ENCODE results near the gene YOD1.

The YOD1 gene

DNA sequence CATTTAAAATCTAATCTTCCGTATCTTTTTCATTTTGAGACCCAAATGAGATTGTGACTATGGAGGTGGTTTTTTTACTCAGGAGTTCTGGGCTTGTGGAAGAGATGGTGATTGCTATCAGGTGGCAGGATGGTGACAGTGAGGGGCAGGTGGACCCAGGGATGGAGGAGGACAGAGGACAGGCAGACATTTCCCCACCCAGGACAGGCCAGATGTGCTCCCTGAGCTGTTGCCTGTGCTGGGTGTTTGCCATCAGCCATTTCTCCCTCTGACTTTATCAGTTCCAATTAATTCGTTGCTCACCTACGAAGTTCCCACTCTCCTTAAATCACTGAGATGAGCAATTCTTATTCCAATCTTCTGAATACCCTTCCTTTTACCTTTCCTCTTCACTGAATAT, 44.9 kb downstream of the YOD1 start:
- Histone ChIP-seq H3K4me1 (ENCODE audit: control insufficient read depth, insufficient read depth, low read length) (peaks cover 3% of the 10 kb centered on the region), H3K27ac (ENCODE audit: low read length) (no peak overlapping the region), H3K36me3 (ENCODE audit: control insufficient read depth in 2 of 2, insufficient read depth in 2 of 2, low read length in 2 of 2) (no peaks in the 10 kb centered on the region), H3K9me3 (ENCODE audit: control insufficient read depth in 2 of 2, low read length in 2 of 2) (no peaks in the 10 kb centered on the region), H3K27me3 (ENCODE audit: control insufficient read depth in 1 of 2, insufficient read depth in 2 of 2, low read length in 2 of 2) (no peaks in the 10 kb centered on the region), H3K4me3 (ENCODE audit: low read length in 2 of 2) (no peak overlapping the region), H3K9ac (ENCODE audit: low read length in 2 of 2) (no peak overlapping the region)

GRCh38 chr1:207004931-207005830, 45.8 kb downstream of the YOD1 start:
- H3K9me3 ChIP-seq (ENCODE audit: control insufficient read depth in 2 of 2, low read length in 2 of 2), result no peaks in the 10 kb centered on the region
- H3K27me3 ChIP-seq (ENCODE audit: control insufficient read depth in 1 of 2, insufficient read depth in 2 of 2, low read length in 2 of 2), result no peaks in the 10 kb centered on the region
- H3K4me1 ChIP-seq (ENCODE audit: control insufficient read depth, insufficient read depth, low read length), result peaks cover 3% of the 10 kb centered on the region
- H3K4me3 ChIP-seq (ENCODE audit: low read length in 2 of 2), result no peak overlapping the region
- no peaks in the 10 kb centered on the region for H3K36me3 ChIP-seq (ENCODE audit: control insufficient read depth in 2 of 2, insufficient read depth in 2 of 2, low read length in 2 of 2)
- H3K9ac ChIP-seq (ENCODE audit: low read length in 2 of 2), result no peak overlapping the region
- no peak overlapping the region for H3K27ac ChIP-seq (ENCODE audit: low read length)

- H3K4me1 ChIP-seq (ENCODE audit: control insufficient read depth, insufficient read depth, low read length), result peaks cover 3% of the 10 kb centered on the region
- H3K9ac ChIP-seq (ENCODE audit: low read length in 2 of 2), result no peak overlapping the region
- no peak overlapping the region for H3K27ac ChIP-seq (ENCODE audit: low read length)
- no peaks in the 10 kb centered on the region for H3K36me3 ChIP-seq (ENCODE audit: control insufficient read depth in 2 of 2, insufficient read depth in 2 of 2, low read length in 2 of 2)
- H3K27me3 ChIP-seq (ENCODE audit: control insufficient read depth in 1 of 2, insufficient read depth in 2 of 2, low read length in 2 of 2), result no peaks in the 10 kb centered on the region
- no peak overlapping the region for H3K4me3 ChIP-seq (ENCODE audit: low read length in 2 of 2)
- H3K9me3 ChIP-seq (ENCODE audit: control insufficient read depth in 2 of 2, low read length in 2 of 2), result no peaks in the 10 kb centered on the region
Measured at GRCh38 chr1:207003210-207003609, 47.8 kb downstream of the YOD1 start.

DNA sequence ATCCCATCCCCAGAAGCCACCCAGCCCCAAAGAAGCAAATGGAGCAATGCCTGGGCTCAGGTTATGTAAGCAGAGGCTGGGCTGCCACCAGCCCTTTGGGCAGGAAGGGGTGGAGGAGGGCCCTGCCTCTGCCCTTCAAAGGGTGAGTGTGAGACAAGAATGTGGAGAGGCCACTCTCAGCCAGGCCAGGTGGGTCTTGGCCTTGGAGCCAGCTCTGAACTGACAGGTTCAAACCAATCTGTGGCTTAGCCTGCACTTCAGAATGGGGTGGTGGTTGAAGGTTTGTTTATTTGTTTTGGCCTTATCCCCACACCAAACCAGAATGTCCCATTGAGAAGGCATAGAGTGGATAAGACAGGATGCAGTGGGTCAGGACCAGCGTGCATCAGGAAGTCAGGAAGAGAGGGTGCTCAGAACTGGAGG, 48.3 kb downstream of the YOD1 start:
- H3K36me3 ChIP-seq (ENCODE audit: control insufficient read depth in 2 of 2, insufficient read depth in 2 of 2, low read length in 2 of 2), result no peaks in the 10 kb centered on the region
- H3K9ac ChIP-seq (ENCODE audit: low read length in 2 of 2), result no peak overlapping the region
- no peak overlapping the region for H3K27ac ChIP-seq (ENCODE audit: low read length)
- no peaks in the 10 kb centered on the region for H3K9me3 ChIP-seq (ENCODE audit: control insufficient read depth in 2 of 2, low read length in 2 of 2)
- H3K4me3 ChIP-seq (ENCODE audit: low read length in 2 of 2), result no peak overlapping the region
- H3K27me3 ChIP-seq (ENCODE audit: control insufficient read depth in 1 of 2, insufficient read depth in 2 of 2, low read length in 2 of 2), result no peaks in the 10 kb centered on the region
- H3K4me1 ChIP-seq (ENCODE audit: control insufficient read depth, insufficient read depth, low read length), result peaks cover 3% of the 10 kb centered on the region

DNA sequence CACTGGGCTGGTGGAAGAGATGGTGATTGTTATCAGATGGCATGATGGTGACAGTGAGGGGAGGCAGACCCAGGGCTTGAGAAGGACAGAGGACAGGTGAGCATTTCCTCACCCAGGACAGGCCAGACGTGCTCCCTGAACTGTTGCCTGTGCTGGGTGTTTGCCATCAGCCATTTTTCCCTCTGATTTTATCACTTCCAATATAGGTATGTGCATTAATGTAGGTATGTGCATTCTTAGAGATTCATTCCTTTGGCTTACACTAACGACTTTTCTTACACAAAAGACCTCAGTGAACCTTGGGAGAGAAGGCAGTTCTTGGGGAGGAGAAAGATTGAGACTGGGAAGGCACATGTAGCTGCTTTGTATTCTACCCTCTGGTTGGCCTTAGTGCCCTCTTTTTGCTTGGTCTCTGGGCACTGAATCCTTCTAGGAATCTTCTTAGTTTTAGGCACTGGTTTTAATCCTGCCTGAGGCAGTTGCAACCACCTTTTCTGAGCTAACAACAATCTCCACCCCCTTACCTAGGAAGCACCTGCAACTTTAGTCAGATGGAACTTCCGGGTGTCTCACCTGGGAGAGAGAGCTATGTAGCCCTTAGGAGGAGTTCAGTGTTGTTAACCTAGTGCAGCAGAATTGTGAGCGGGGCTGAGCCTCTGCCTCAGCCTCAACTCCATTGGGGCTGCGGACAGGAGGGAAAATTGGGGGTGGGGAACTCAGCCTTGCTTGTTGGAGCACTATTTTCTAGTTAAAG, 49.3 kb downstream of the YOD1 start:
- no peak overlapping the region for H3K9ac ChIP-seq (ENCODE audit: low read length in 2 of 2)
- no peak overlapping the region for H3K27ac ChIP-seq (ENCODE audit: low read length)
- H3K9me3 ChIP-seq (ENCODE audit: control insufficient read depth in 2 of 2, low read length in 2 of 2), result no peaks in the 10 kb centered on the region
- H3K36me3 ChIP-seq (ENCODE audit: control insufficient read depth in 2 of 2, insufficient read depth in 2 of 2, low read length in 2 of 2), result no peaks in the 10 kb centered on the region
- no peaks in the 10 kb centered on the region for H3K27me3 ChIP-seq (ENCODE audit: control insufficient read depth in 1 of 2, insufficient read depth in 2 of 2, low read length in 2 of 2)
- H3K4me3 ChIP-seq (ENCODE audit: low read length in 2 of 2), result no peak overlapping the region
- H3K4me1 ChIP-seq (ENCODE audit: control insufficient read depth, insufficient read depth, low read length), result no peaks in the 10 kb centered on the region

DNA sequence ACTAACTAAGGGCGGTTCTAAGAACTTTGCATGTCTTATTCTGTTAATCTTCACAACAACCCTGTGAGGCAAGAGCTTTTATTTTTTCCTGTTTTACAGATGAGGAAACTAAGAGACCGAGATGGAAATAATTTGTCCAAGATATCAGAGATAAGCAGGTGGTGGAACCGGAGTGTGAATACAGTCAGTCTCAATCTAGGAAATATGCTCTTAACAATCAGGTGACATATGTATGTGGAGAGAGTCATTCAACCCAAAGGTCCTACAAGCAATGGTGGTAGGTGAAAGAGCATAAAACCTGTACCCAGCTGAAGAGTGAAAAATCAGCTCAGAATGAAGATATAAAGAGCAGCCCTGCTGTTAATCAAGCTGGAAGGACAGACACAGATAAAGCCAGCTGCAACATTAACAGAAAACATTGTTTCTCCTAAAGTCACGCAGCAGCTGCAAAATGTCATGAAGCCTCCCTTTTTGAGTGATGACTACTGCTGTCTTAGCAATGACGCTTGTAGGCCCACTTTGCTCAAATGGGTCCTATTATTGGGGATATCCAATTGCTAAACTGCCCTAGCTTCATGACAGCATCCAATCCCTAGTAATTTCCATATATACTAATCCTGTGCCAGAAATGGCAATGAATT, 50.2 kb downstream of the YOD1 start:
- H3K4me3 ChIP-seq (ENCODE audit: low read length in 2 of 2), result no peak overlapping the region
- no peak overlapping the region for H3K27ac ChIP-seq (ENCODE audit: low read length)
- H3K9me3 ChIP-seq (ENCODE audit: control insufficient read depth in 2 of 2, low read length in 2 of 2), result no peaks in the 10 kb centered on the region
- no peak overlapping the region for H3K9ac ChIP-seq (ENCODE audit: low read length in 2 of 2)
- H3K27me3 ChIP-seq (ENCODE audit: control insufficient read depth in 1 of 2, insufficient read depth in 2 of 2, low read length in 2 of 2), result no peaks in the 10 kb centered on the region
- H3K4me1 ChIP-seq (ENCODE audit: control insufficient read depth, insufficient read depth, low read length), result no peaks in the 10 kb centered on the region
- no peaks in the 10 kb centered on the region for H3K36me3 ChIP-seq (ENCODE audit: control insufficient read depth in 2 of 2, insufficient read depth in 2 of 2, low read length in 2 of 2)

- H3K4me1 ChIP-seq (ENCODE audit: control insufficient read depth, insufficient read depth, low read length), result no peaks in the 10 kb centered on the region
- H3K9me3 ChIP-seq (ENCODE audit: control insufficient read depth in 2 of 2, low read length in 2 of 2), result no peaks in the 10 kb centered on the region
- H3K27me3 ChIP-seq (ENCODE audit: control insufficient read depth in 1 of 2, insufficient read depth in 2 of 2, low read length in 2 of 2), result no peaks in the 10 kb centered on the region
- no peaks in the 10 kb centered on the region for H3K36me3 ChIP-seq (ENCODE audit: control insufficient read depth in 2 of 2, insufficient read depth in 2 of 2, low read length in 2 of 2)
- H3K4me3 ChIP-seq (ENCODE audit: low read length in 2 of 2), result no peak overlapping the region
- no peak overlapping the region for H3K27ac ChIP-seq (ENCODE audit: low read length)
- no peak overlapping the region for H3K9ac ChIP-seq (ENCODE audit: low read length in 2 of 2)
Measured at GRCh38 chr1:206998816-206999215, 52.2 kb downstream of the YOD1 start.

Data from stomach smooth muscle (tissue), 2 donors.